HCT116 (cell line): ENCODE measurements around the gene HERPUD1. TPM values are rescaled to one million over a fixed set of nuclear protein-coding genes. Genes with fewer than 3 reads are reported as not detected.

Source experiments
- ATAC-seq: fragments of 200-7000 bp; cut with Tn5 transposase; 2 replicates; pipeline ENCODE4 v1.9.1; 2020; ENCODE audit warnings: mild to moderate bottlenecking, moderate library complexity
- BruUV-seq: library from RNA; stranded (reverse); fragments of 400-500 nt; replicated peaks from 2 replicates; lab custom pipeline; 2021; lab: Mats Ljungman, UMichigan
- CTCF ChIA-PET: fragments of 300-600 bp; sonication (Branson Sonifier 250); formaldehyde crosslinking; loops from one replicate; lab custom pipeline; 2021; ENCODE audit warnings: antibody characterized with exemption; lab: Charles Lee
- POLR2A ChIA-PET: fragments of 300-600, 350-600 bp; sonication (Branson Sonifier 250); formaldehyde crosslinking; loops from one replicate; lab custom pipeline; 2021; ENCODE audit warnings: antibody characterized with exemption; lab: Charles Lee
- RAD21 ChIA-PET, 2 experiments: fragments of 300-600 bp; sonication (Branson Sonifier 250); formaldehyde crosslinking; loops; one replicate each; lab custom pipeline; 2023; ENCODE audit warnings: low total read pairs in 2 of 2; ENCODE audit not compliant: uncharacterized antibody in 2 of 2, unreplicated experiment in 2 of 2, low non-redundant PET in 1 of 2; lab: Charles Lee
- DNase-seq: peaks from one replicate; pipeline ENCODE4 v3.0.0-alpha.2; 2010; ENCODE audit warnings: low read depth, low spot score
- H2AFZ ChIP-seq: fragments of 200-600 bp; shearing (Covaris generic), sonication (generic); 2 replicates; pipeline ENCODE4 v1.6.1; 2017; ENCODE audit warnings: low read depth, mixed run types, mixed read lengths, antibody characterized with exemption, low read length; ENCODE audit not compliant: poor library complexity, severe bottlenecking
- H3K27ac ChIP-seq: 2 replicates; pipeline ENCODE4 v1.5.1; 2012; ENCODE audit warnings: low read depth, low read length
- H3K27me3 ChIP-seq: fragments of 200-600 bp; sonication (generic); 2 replicates; pipeline ENCODE4 v1.6.1; 2016; ENCODE audit warnings: mixed run types, low read length, mixed read lengths; ENCODE audit not compliant: insufficient read depth
- H3K36me3 ChIP-seq, 2 experiments: fragments of 200-500 bp in 1 of 2; fragments of 200-600 bp in 1 of 2; sonication (Bioruptor generic) in 1 of 2; sonication (generic) in 1 of 2; 2 replicates each; pipeline versions ENCODE4 v1.5.1 to v1.6.1; 2014 to 2016; ENCODE audit warnings: low read length in 2 of 2, inconsistent platforms in 1 of 2, mixed read lengths in 1 of 2, mixed run types in 1 of 2; ENCODE audit not compliant: insufficient read depth in 2 of 2, control insufficient read depth in 1 of 2
- H3K4me1 ChIP-seq, 2 experiments: fragments of 200-600 bp in 1 of 2; sonication (generic) in 1 of 2; 2 replicates each; pipeline versions ENCODE4 v1.5.1 to v1.6.1; 2012 to 2017; ENCODE audit warnings: low read length in 2 of 2, inconsistent platforms in 1 of 2, mild to moderate bottlenecking in 1 of 2, mixed read lengths in 1 of 2, mixed run types in 1 of 2, moderate library complexity in 1 of 2; ENCODE audit not compliant: insufficient read depth in 2 of 2, control insufficient read depth in 1 of 2
- H3K4me2 ChIP-seq: fragments of 200-600 bp; sonication (generic); 2 replicates; pipeline ENCODE4 v1.6.1; 2017; ENCODE audit warnings: mixed run types, low read length, mixed read lengths
- H3K4me3 ChIP-seq, 2 experiments: fragments of 200-600 bp in 1 of 2; sonication (generic) in 1 of 2; replicated peaks in 1 of 2; 2 replicates each; pipeline ENCODE4 v1.5.1; 2011 to 2016; ENCODE audit warnings: low read length in 2 of 2, control low read depth in 1 of 2, low read depth in 1 of 2, mild to moderate bottlenecking in 1 of 2, mixed read lengths in 1 of 2, mixed run types in 1 of 2
- H3K79me2 ChIP-seq: fragments of 200-600 bp; sonication (generic); 2 replicates; pipeline ENCODE4 v1.6.1; 2017; ENCODE audit warnings: mild to moderate bottlenecking, mixed run types, low read length, moderate library complexity, mixed read lengths; ENCODE audit not compliant: insufficient read depth
- H3K9ac ChIP-seq: fragments of 200-600 bp; sonication (generic); 2 replicates; pipeline ENCODE4 v1.6.1; 2016; ENCODE audit warnings: low read length, mixed read lengths
- H3K9me2 ChIP-seq: fragments of 200-600 bp; sonication (generic), shearing (Covaris generic); 2 replicates; pipeline ENCODE4 v1.6.1; 2017; ENCODE audit warnings: mixed run types, mild to moderate bottlenecking, moderate library complexity; ENCODE audit not compliant: insufficient read depth
- H3K9me3 ChIP-seq, 2 experiments: fragments of 200-500 bp in 1 of 2; fragments of 200-600 bp in 1 of 2; sonication (Bioruptor generic) in 1 of 2; sonication (generic) in 1 of 2; 2 replicates each; pipeline ENCODE4 v1.6.1; 2014 to 2017; ENCODE audit warnings: low read length in 2 of 2, mixed read lengths in 2 of 2, inconsistent platforms in 1 of 2, low read depth in 1 of 2, mild to moderate bottlenecking in 1 of 2, mixed run types in 1 of 2, moderate library complexity in 1 of 2; ENCODE audit not compliant: control insufficient read depth in 1 of 2, insufficient read depth in 1 of 2
- H4K20me1 ChIP-seq: fragments of 200-600 bp; sonication (generic), shearing (Covaris generic); 2 replicates; pipeline ENCODE4 v1.6.1; 2017; ENCODE audit warnings: mixed run types, mild to moderate bottlenecking, moderate library complexity; ENCODE audit not compliant: insufficient read depth
- CBX3 ChIP-seq: IDR thresholded peaks from 2 replicates; pipeline ENCODE4 v1.6.1; 2012; ENCODE audit warnings: low read depth
- EGR1 ChIP-seq: IDR thresholded peaks from 2 replicates; pipeline ENCODE4 v1.6.1; 2012; ENCODE audit warnings: low read depth
- ELF1 ChIP-seq: IDR thresholded peaks from 2 replicates; pipeline ENCODE4 v1.6.1; 2012; ENCODE audit warnings: low read depth, borderline replicate concordance
- EZH2phosphoT487 ChIP-seq: fragments of 200-600 bp; IDR thresholded peaks from 2 replicates; pipeline ENCODE4 v1.6.1; 2018; ENCODE audit warnings: antibody characterized with exemption, borderline replicate concordance
- FOSL1 ChIP-seq: IDR thresholded peaks from 2 replicates; pipeline ENCODE4 v1.6.1; 2012; ENCODE audit warnings: low read depth
- JUND ChIP-seq: IDR thresholded peaks from 2 replicates; pipeline ENCODE4 v1.6.1; 2012
- POLR2A ChIP-seq: IDR thresholded peaks from 2 replicates; pipeline ENCODE4 v1.7.0; 2011; ENCODE audit warnings: borderline replicate concordance; ENCODE audit not compliant: insufficient read depth, insufficient read length; ENCODE audit errors: extremely low read depth
- RAD21 ChIP-seq: IDR thresholded peaks from 2 replicates; pipeline ENCODE4 v1.6.1; 2012; ENCODE audit warnings: low read depth, mild to moderate bottlenecking
- REST ChIP-seq: IDR thresholded peaks from 2 replicates; pipeline ENCODE4 v1.6.1; 2012; ENCODE audit warnings: low read depth
- SIN3A ChIP-seq: IDR thresholded peaks from 2 replicates; pipeline ENCODE4 v1.6.1; 2012; ENCODE audit warnings: low read depth
- SP1 ChIP-seq: IDR thresholded peaks from 2 replicates; pipeline ENCODE4 v1.6.1; 2012; ENCODE audit warnings: low read depth
- SRF ChIP-seq: IDR thresholded peaks from 2 replicates; pipeline ENCODE4 v1.6.1; 2012; ENCODE audit warnings: low read depth
- TCF7L2 ChIP-seq: IDR thresholded peaks from 2 replicates; pipeline ENCODE4 v1.7.0; 2011; ENCODE audit warnings: borderline replicate concordance, inconsistent platforms; ENCODE audit not compliant: insufficient read depth, insufficient read length; ENCODE audit errors: extremely low read depth
- YY1 ChIP-seq: IDR thresholded peaks from 2 replicates; pipeline ENCODE4 v1.6.1; 2011; ENCODE audit warnings: low read length, low read depth, moderate library complexity, mild to moderate bottlenecking; ENCODE audit not compliant: insufficient replicate concordance; ENCODE audit errors: extremely low read depth
- ZFX ChIP-seq: fragments of 450-650 bp; IDR thresholded peaks from 2 replicates; pipeline ENCODE4 v1.6.1; 2017
- ZNF274 ChIP-seq: fragments of 200-500 bp; sonication (Bioruptor generic); IDR thresholded peaks from 2 replicates; pipeline ENCODE4 v1.6.1; 2014; ENCODE audit warnings: mild to moderate bottlenecking, low read depth, low read length, inconsistent platforms
- intact Hi-C: fragments of 100-400 bp; cut with micrococcal nuclease; formaldehyde crosslinking; loops from 2 replicates; pipeline ENCODE4 v1.10.0; 2022
- total RNA-seq: library from RNA; stranded (reverse); gene quantifications from one replicate; pipeline ENCODE4 v1.2.1, GENCODE V29; 2021; ENCODE audit not compliant: unreplicated experiment
- TF ChIP-seq, protein P1 (sequence below): IDR thresholded peaks from 2 replicates; pipeline ENCODE4 v1.6.1; 2012
- TF ChIP-seq, protein P2 (sequence below): IDR thresholded peaks from 2 replicates; pipeline ENCODE4 v1.6.1; 2011; ENCODE audit warnings: mild to moderate bottlenecking, low read length, moderate library complexity; ENCODE audit not compliant: insufficient replicate concordance; ENCODE audit errors: extremely low read depth

HERPUD1 gene
- total RNA-seq, 1 experiment from 2014 or later, result 113 TPM

DNA sequence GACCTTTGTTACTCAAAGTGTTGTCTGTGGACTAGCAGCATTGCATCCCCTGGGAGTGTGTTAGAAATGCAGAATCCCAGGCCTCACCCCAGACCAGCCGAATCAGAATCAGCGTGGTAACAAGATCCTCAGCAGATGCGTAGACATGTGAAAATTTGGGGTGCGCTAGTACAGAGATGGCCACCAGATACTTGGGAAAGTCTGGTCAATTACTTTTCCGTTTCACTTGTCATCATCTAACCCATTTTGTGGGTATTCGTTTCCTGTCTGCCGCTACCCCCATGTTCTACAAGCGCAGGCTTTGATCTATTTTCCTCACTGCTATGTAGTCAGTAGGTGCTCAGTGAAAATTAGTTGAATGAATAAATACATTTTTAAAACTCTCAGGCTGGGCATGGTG lies 33.1 kb upstream of the HERPUD1 start:
- H3K27me3 ChIP-seq, result no peaks in the 10 kb centered on the region
- ChIA-PET CTCF (no interaction called here), POLR2A (no interaction called here), RAD21 (no interaction called here)
- no peak overlapping the region for H2AFZ ChIP-seq
- TF ChIP-seq REST (no peak), SRF (no peak), CBX3 (no peak), ZNF274 (no peak), YY1 (no peak), ELF1 (no peak), EZH2phosphoT487 (no peak), SIN3A (no peak), EGR1 (no peak), SP1 (no peak), FOSL1 (no peak), TCF7L2 (no peak), POLR2A (no peak), JUND (no peak), ZFX (no peak), RAD21 (no peak)
- TF ChIP-seq, protein P1, sequence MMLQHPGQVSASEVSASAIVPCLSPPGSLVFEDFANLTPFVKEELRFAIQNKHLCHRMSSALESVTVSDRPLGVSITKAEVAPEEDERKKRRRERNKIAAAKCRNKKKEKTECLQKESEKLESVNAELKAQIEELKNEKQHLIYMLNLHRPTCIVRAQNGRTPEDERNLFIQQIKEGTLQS, result no peak
- TF ChIP-seq, protein P2, sequence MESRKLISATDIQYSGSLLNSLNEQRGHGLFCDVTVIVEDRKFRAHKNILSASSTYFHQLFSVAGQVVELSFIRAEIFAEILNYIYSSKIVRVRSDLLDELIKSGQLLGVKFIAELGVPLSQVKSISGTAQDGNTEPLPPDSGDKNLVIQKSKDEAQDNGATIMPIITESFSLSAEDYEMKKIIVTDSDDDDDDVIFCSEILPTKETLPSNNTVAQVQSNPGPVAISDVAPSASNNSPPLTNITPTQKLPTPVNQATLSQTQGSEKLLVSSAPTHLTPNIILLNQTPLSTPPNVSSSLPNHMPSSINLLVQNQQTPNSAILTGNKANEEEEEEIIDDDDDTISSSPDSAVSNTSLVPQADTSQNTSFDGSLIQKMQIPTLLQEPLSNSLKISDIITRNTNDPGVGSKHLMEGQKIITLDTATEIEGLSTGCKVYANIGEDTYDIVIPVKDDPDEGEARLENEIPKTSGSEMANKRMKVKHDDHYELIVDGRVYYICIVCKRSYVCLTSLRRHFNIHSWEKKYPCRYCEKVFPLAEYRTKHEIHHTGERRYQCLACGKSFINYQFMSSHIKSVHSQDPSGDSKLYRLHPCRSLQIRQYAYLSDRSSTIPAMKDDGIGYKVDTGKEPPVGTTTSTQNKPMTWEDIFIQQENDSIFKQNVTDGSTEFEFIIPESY, result no peak
- no peak overlapping the region for H3K4me3 ChIP-seq
- H3K9ac ChIP-seq, result no peak overlapping the region
- ATAC-seq (no peak), DNase-seq (no peak)
- H3K4me2 ChIP-seq, result no peak overlapping the region
- no peaks in the 10 kb centered on the region for H3K9me2 ChIP-seq
- intact Hi-C loops, result no loop called here
- no TSS peak for BruUV-seq
- H3K4me1 ChIP-seq, result no peaks in the 10 kb centered on the region; a peak in 1 of 4 replicates
- no peaks in the 10 kb centered on the region for H3K9me3 ChIP-seq
- H3K36me3 ChIP-seq, result no peaks in the 10 kb centered on the region
- H3K27ac ChIP-seq, result no peak overlapping the region
- H3K79me2 ChIP-seq, result no peaks in the 10 kb centered on the region
- no peaks in the 10 kb centered on the region for H4K20me1 ChIP-seq
